ENCODE measurements around the gene UCK2. TPM values are rescaled to one million over a fixed set of nuclear protein-coding genes. Genes with fewer than 3 reads are reported as not detected.

UCK2 gene
- total and polyA plus RNA-seq, 12 donors, result 6.7 to 36.4 (median 11.3) TPM

GRCh38 chr1:165928075-165928731, 100.8 kb downstream of the UCK2 start:
- H3K4me1 ChIP-seq, result no peaks in the 10 kb centered on the region
- DNase-seq, result peak in 1 of 2 donors; percentile 23
- ATAC-seq, result peak in 3 of 8 donors; percentile 27 to 49 (median 47)
- no peaks in the 10 kb centered on the region for H3K9me3 ChIP-seq
- H3K27ac ChIP-seq, result no peak overlapping the region
- 66 to 67% methylated on average over 10 of the region's 10 CpGs for WGBS, 2 donors
- intact Hi-C loops (cut with DNase I), result loop anchor here in 9 of 10 donors (1.0 to 10.0 kb wide), 7 partner anchors 237 to 549 kb away; partner anchors contain the start of gene FAM78B (in 6 of the 9)
- TF ChIP-seq CTCF (IDR thresholded peaks at IDR 0.05), result peak in 8 of 9 donors; percentile 39 to 74 (median 66)
- H3K4me3 ChIP-seq, result no peak overlapping the region
- peaks cover 0 to 1% (median 0%) of the 10 kb centered on the region in 7 donors for H3K27me3 ChIP-seq
- no peaks in the 10 kb centered on the region for H3K36me3 ChIP-seq

GRCh38 chr1:165930961-165931360, 103.5 kb downstream of the UCK2 start:
- no peaks in the 10 kb centered on the region for H3K4me1 ChIP-seq
- ATAC-seq, result no peak
- H3K4me3 ChIP-seq, result no peak overlapping the region
- WGBS, 2 donors, result 89 to 95% methylated on average over 1 of the region's 1 CpG
- peaks cover 0 to 5% (median 0%) of the 10 kb centered on the region in 7 donors for H3K27me3 ChIP-seq
- intact Hi-C loops (cut with DNase I), result loop anchor here in 4 of 10 donors (5.0 to 10.0 kb wide), 4 partner anchors 231 to 506 kb away; partner anchors contain the start of gene FAM78B (in 1 of the 4)
- H3K9me3 ChIP-seq, result no peaks in the 10 kb centered on the region
- no peak for DNase-seq
- no peak overlapping the region for H3K27ac ChIP-seq
- TF ChIP-seq CTCF (IDR thresholded peaks at IDR 0.05), result no peak
- H3K36me3 ChIP-seq, result no peaks in the 10 kb centered on the region

- no peak overlapping the region for H3K27ac ChIP-seq
- TF ChIP-seq CTCF (IDR thresholded peaks at IDR 0.05), result no peak
- no peaks in the 10 kb centered on the region for H3K9me3 ChIP-seq
- ATAC-seq (no peak), DNase-seq (no peak)
- 64 to 73% methylated on average over 9 of the region's 9 CpGs for WGBS, 2 donors
- no peak overlapping the region for H3K4me3 ChIP-seq
- no peaks in the 10 kb centered on the region for H3K36me3 ChIP-seq
- intact Hi-C loops (cut with DNase I), result loop anchor here in 4 of 10 donors (5.0 to 10.0 kb wide), 4 partner anchors 229 to 504 kb away; partner anchors contain the start of gene FAM78B (in 1 of the 4)
- H3K4me1 ChIP-seq, result no peaks in the 10 kb centered on the region
- peaks cover 0 to 5% (median 0%) of the 10 kb centered on the region in 7 donors for H3K27me3 ChIP-seq
Observed at GRCh38 chr1:165933446-165934170, 106.2 kb downstream of the UCK2 start.

GRCh38 chr1:165936542-165936941, 109.1 kb downstream of the UCK2 start:
- no peaks in the 10 kb centered on the region for H3K36me3 ChIP-seq
- H3K4me3 ChIP-seq, result no peak overlapping the region
- ATAC-seq (no peak), DNase-seq (no peak)
- WGBS, 2 donors, result 87 to 90% methylated on average over 5 of the region's 5 CpGs
- H3K9me3 ChIP-seq, result no peaks in the 10 kb centered on the region
- peaks cover 0 to 5% (median 0%) of the 10 kb centered on the region in 7 donors for H3K27me3 ChIP-seq
- intact Hi-C loops (cut with DNase I), result loop anchor here in 1 of 10 donors (10.0 kb wide), 1 partner anchor 228 kb away; the partner anchor contains the start of gene FAM78B
- no peaks in the 10 kb centered on the region for H3K4me1 ChIP-seq
- TF ChIP-seq CTCF (IDR thresholded peaks at IDR 0.05), result no peak
- no peak overlapping the region for H3K27ac ChIP-seq

Data from heart right ventricle (tissue), 16 donors.